Femur (tissue), 1 donor: Measurements from ENCODE around the gene FGGY.
A peak's percentile ranks its signal among the peaks of the same experiment; 100 is the strongest.

Source experiments
- DNase-seq: peaks from one replicate; pipeline ENCODE4 v3.0.0-alpha.2; 2017

FGGY gene

DNA sequence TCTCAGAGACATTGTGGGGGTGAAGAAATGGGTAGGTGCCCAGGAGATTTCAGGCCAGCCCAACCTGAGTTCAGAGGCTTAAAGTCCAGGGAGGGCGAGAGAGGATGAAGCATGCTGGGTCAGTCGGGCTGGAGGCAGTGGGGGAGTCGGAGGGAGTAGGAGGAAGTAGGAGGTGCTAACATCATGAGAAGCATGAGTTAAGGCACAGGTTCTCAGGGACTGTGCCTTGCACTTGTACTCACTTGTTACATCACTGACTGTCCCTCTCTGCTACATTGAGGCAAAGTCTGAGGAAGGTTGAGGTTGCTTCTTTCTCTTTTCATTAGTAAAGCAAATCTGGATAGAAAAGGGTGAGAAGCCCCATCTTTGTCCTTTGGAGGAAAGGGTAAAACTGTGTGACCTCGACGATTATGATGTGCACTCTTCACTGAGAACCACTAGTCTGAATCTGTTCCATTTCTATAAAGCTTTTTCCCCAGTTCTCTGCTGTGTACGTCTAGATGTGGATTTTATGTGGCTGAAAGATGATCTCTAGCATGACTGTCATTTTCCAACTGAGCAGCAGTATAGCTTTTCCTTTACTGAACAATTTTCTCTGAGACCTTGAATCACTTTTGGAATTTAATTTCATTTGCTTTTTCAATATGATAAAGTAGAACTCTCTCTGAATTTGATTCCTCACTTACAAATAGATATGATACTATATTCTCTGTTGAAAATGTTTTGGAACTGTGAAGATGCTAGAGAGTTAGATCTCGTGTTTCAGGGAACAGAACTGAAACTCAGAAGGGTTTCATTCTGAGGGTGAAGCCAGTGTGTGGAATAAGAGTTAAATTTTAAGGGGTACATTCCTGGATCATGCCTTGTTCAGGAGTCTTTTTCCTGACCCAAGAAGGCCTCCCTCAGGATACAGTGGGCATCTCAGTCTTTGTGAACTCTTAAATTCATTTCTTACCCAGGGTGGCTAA, 94.6 kb downstream of the FGGY start:
- DNase-seq: no peak

DNA sequence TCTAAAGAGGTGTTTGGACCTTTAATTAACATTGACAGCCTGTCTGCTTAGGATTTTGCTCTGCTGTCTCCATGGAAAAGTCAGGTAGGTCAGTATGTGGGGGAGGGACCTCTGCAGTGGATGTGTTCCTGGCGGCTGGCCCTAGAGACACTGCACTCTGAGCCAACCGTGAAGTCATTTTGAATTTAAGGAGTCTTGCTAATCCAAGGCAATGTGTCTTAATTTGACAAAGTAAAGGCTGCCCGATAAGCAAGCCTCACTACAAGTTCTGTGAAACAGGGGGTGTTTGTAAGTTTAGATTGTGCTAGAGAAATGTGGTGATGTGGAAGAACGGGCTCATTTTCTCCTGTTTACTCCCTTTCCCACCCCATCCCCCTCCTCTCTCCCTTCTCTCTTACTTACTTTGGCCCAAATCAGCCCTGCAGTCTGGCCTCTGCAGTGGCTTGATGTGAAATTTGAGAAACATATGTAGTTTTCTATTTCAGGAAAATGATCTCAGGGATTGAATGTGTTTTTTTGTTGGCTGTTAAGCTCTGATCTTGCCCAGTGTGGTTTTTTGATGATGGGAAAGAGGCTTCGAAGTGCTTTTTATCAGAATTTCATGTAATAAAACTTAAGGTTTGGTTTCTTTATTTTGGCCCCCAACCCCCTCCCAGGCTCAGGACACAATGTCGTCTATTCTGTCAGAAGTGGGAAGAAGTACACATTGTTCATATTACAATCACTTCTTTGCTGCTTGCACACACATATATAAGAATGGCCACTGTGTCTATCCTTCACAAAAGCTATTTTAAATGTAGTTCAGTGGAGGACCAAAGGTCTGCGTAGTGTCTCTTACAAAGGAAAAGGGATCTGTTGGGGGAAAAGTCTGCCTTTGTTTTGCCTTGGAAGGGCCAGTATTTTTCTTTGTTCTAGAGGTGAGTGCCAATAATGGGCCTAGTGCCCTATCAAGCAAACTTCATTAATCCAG, 96.6 kb downstream of the FGGY start:
- peak; percentile 93 for DNase-seq

GRCh38 chr1:59394706-59395425, 98.0 kb downstream of the FGGY start:
- no peak for DNase-seq

GRCh38 chr1:59396387-59396786, 99.5 kb downstream of the FGGY start:
- no peak for DNase-seq

GRCh38 chr1:59397139-59397858, 100.4 kb downstream of the FGGY start:
- DNase-seq: no peak

- DNase-seq: no peak
Measured at GRCh38 chr1:59399642-59400041, 102.7 kb downstream of the FGGY start.

GRCh38 chr1:59401581-59401980, 104.7 kb downstream of the FGGY start:
- DNase-seq: no peak

GRCh38 chr1:59404796-59405195, 107.9 kb downstream of the FGGY start:
- no peak for DNase-seq

- no peak for DNase-seq
Measured at GRCh38 chr1:59406437-59407164, 109.7 kb downstream of the FGGY start.

- DNase-seq: no peak
Measured at GRCh38 chr1:59408608-59409240, 111.8 kb downstream of the FGGY start.

DNA sequence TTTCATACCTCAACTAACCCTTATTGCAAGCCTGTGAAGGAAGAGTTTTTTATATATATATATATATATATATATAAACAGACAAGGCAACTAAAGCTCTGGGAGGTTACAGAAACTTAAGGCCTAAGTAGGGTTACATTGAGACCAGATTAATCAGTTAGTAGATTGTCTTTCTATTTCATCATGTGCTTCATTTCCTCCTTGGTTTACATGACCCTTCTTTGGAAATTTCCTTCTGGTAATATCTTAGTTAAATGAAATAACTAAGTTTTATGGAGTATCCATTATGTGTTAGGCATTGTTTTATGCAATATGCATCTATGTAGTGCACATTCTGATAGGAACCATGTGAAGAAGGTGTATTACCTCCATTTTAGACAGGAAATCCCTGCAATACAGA, 112.7 kb downstream of the FGGY start:
- DNase-seq: no peak

DNA sequence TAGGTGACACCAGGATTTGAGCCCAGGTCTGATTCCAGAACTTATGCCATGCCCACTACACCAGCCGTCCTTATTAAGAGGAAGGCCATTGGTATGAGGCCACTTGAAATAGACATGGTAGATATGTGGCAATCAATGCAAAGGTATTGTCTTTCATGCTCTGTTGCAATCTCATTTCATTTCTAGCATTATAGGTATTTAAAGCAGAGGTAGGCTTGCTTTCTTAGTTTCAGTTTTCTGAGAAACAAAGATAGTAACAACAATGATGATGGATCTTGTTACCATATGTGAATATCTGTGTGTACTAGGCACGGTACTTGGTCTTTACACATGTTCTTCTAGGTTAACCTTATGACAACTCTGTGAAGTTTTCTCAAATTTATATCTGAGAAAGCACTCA, 113.1 kb downstream of the FGGY start:
- no peak for DNase-seq

GRCh38 chr1:59410457-59410856, 113.6 kb downstream of the FGGY start:
- DNase-seq: no peak

- DNase-seq: no peak
Measured at GRCh38 chr1:59411147-59411546, 114.3 kb downstream of the FGGY start.

DNA sequence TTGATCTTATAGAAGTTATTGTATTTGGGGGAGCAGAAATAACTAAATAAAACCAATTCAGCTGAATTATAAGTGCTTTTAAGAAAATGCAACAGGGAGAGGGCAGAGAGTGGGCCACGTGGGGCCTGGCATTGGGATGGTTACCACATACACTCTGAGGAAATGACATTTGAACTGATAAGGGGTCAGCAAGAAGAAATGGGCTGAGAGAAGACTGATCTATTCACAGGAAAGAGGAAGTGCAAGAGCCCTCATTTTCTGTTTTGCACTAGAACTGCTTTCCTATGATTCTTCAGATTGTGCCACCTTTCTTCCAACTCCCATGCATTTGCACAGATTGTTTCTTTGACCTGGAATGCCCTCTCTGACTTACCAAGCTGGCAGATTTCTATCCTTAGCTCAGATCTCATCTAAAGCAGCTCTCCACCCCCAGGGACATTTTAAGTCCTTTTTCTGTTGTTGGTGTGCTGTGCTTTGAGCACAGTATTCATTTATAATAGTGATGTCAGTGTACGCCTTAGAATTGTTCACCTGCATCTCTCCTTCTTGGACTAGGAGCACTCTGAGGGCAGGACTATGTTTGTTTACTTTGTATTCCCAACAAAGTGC, 115.9 kb downstream of the FGGY start:
- no peak for DNase-seq

DNA sequence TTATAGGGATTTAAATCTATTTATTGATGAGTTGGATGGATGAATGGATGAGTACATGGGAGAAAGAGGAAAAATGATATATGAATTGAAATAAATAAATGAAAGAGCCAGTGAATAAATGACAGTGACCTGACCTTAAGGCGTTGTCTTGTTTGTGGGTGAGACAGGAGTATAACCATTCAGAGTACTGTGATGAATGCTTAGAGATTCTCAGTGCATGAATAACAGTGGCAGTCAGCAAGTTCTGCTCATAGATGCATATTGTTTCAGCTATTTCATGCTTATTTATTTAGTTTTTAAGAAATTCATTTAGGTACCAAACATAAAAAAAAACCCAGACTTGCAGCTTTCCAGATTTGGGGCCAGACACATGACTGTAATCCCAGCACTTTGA, 116.4 kb downstream of the FGGY start:
- DNase-seq: no peak

DNA sequence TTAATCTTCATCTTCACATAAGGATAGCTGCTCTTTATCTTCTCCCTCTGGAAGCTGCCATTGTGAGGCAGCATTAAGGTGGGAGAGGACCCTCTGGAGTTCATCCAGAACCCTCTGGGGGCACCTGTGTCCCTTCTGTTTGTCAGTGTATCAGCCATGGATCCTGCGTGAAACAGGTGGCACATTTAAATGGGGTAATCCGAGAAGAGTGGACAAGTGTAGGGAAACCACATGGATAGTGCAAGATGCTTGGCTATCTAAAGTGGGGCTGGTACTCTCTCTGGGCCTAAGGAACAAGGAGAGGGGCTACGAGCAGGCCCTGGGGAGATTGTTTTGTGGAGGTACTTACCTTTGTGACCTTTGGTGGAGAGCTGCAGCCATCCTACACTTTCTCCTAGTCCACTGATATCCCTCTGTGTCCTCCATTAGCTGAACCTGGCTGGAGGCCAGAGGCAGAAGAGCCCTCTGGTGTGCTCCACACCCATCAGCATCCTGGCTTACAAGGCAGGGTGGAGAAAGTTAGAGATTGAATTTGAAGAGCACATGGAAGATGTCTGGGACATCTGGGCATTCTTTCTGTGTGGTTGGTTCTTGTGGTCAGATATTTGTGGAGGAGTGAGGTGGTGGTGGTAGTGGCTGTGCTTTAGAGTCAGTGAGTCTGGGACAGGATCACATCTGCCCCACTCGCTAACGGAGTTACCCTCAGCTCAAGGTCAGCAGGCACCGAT, 117.7 kb downstream of the FGGY start:
- DNase-seq: no peak

DNA sequence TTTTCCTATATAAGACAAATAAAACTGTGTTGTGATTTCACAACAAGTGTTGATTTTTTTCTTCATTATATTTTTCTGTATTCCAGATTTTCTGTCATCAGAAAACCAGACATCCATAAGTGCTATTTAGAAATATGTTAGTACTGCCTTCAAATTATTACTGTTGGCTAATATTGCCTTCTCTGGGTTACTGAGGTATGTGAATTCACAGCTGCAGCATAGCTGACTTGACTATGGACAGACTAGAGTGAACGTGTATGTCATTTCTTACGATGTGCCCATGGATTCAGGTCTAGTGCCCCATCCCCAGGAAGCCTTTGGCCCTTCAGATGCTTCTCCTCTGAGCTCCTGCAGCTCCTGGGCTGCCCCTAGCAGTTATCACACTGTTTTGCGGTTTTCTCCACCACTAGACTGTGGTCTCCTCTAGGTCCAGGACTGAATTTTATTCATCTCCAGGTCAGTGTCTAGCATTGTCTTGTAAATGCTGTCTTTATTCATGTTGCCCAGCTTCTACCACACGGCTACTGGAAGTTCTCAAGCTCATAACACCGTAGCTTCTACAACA, 118.5 kb downstream of the FGGY start:
- no peak for DNase-seq

- DNase-seq: no peak
Measured at GRCh38 chr1:59415881-59416280, 119.0 kb downstream of the FGGY start.
